Vagina (tissue), 2 donors: ENCODE data around the gene GRAMD4.

ENCODE experiments used
- POLR2A ChIP-seq, 2 donors: fragments of 450-650 bp; IDR thresholded peaks; one replicate each; pipeline ENCODE4 v1.6.1; 2017; ENCODE audit warnings: antibody characterized with exemption in 2 of 2, mild to moderate bottlenecking in 2 of 2, moderate library complexity in 2 of 2
- TF ChIP-seq, protein P1 (sequence below), 3 experiments: fragments of 450-650 bp in 2 of 3; fragments of 200-600 bp in 1 of 3; sonication (generic) in 1 of 3; IDR thresholded peaks; one replicate each; pipeline ENCODE4 v1.5.1; 2017 to 2019; ENCODE audit warnings: antibody characterized with exemption in 3 of 3, mild to moderate bottlenecking in 2 of 3, moderate library complexity in 2 of 3

DNA sequence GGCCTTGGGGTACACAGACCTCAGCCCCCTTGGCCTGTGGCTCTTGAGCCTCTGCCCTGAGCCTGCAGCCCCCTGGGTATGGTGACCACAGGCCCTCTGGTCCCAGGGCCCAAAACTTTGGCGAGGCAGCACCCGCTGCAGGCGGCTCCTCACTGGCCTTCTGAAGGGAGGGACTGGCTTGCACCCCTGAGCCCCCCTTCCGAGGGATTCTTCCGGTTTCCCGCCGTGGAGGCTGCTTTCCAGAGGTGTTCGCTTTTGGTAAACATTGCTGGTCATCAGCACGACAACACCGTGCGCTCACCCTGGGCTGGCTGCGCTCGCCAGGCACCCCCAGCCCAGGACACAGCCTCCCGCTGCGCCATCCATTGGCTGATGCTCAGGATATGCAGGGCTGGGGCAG lies 42.0 kb downstream of the GRAMD4 start:
- TF ChIP-seq, protein P1, sequence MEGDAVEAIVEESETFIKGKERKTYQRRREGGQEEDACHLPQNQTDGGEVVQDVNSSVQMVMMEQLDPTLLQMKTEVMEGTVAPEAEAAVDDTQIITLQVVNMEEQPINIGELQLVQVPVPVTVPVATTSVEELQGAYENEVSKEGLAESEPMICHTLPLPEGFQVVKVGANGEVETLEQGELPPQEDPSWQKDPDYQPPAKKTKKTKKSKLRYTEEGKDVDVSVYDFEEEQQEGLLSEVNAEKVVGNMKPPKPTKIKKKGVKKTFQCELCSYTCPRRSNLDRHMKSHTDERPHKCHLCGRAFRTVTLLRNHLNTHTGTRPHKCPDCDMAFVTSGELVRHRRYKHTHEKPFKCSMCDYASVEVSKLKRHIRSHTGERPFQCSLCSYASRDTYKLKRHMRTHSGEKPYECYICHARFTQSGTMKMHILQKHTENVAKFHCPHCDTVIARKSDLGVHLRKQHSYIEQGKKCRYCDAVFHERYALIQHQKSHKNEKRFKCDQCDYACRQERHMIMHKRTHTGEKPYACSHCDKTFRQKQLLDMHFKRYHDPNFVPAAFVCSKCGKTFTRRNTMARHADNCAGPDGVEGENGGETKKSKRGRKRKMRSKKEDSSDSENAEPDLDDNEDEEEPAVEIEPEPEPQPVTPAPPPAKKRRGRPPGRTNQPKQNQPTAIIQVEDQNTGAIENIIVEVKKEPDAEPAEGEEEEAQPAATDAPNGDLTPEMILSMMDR (IDR thresholded peaks at IDR 0.05) = no peak
- no peak for TF ChIP-seq POLR2A (IDR thresholded peaks at IDR 0.05)
